HG03159 (cell line): ENCODE data around the gene SHROOM2.

ENCODE experiments used
- ATAC-seq: cut with Tn5 transposase; IDR thresholded peaks from one replicate; pipeline ENCODE4 v1.9.1; 2021; ENCODE audit warnings: mild to moderate bottlenecking, moderate library complexity; ENCODE audit not compliant: unreplicated experiment

Gene SHROOM2

GRCh38 chrX:9995855-9996339, 209.7 kb downstream of the SHROOM2 start:
- peak; percentile 86 for ATAC-seq

- no peak for ATAC-seq
Observed at GRCh38 chrX:9997041-9997440, 210.8 kb downstream of the SHROOM2 start.

DNA sequence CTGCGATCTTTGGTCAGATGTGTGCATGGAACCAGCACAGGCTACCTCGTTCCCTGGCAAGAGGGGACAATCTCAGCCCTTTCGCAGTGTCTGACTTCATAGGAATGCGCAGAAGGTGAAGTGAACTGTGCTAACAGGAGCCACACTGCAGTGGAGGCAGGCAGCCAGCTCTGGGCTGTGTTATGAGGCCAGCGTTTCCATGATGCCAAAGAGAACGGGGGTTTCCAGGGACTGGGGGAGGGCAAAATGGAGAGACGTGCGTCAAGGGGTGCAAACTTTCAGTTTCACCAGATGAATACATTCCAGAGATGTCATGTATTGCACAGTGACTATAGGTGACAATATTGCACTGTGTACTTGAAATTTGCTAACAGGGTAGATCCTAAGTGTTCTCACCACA, 211.3 kb downstream of the SHROOM2 start:
- ATAC-seq: no peak
